HUES64 (cell line): ENCODE results near the gene XIRP2.
"Not testable (repeated sequence)": the region's sequence is repeated elsewhere in the genome, so short reads cannot be mapped to it uniquely, and the experiment has no call there.

Experiments
- H3K27ac ChIP-seq: 2 replicates; pipeline ENCODE4 v1.7.0; 2013; ENCODE audit warnings: low read depth, low read length, inconsistent platforms
- H3K27me3 ChIP-seq: 2 replicates; pipeline ENCODE4 v1.6.1; 2013; ENCODE audit warnings: mild to moderate bottlenecking, low read length; ENCODE audit not compliant: insufficient read depth
- H3K36me3 ChIP-seq: 2 replicates; pipeline ENCODE4 v1.6.1; 2013; ENCODE audit warnings: mild to moderate bottlenecking, low read length; ENCODE audit not compliant: insufficient read depth
- H3K4me1 ChIP-seq: 2 replicates; pipeline ENCODE4 v1.6.1; 2013; ENCODE audit warnings: mild to moderate bottlenecking, low read length, moderate library complexity; ENCODE audit not compliant: insufficient read depth
- H3K4me3 ChIP-seq: 2 replicates; pipeline ENCODE4 v1.5.1; 2013; ENCODE audit warnings: mild to moderate bottlenecking, low read length, moderate library complexity
- H3K9ac ChIP-seq: 2 replicates; pipeline ENCODE4 v1.6.1; 2013; ENCODE audit warnings: mild to moderate bottlenecking, low read depth, low read length
- H3K9me3 ChIP-seq: 2 replicates; pipeline ENCODE4 v1.6.1; 2013; ENCODE audit warnings: low read depth, low read length; ENCODE audit not compliant: insufficient read depth
- WGBS: fragments of 150-250, 120-280 bp; methylation state at CpG from one replicate; pipeline ENCODE4 v1.1.7; 2013; ENCODE audit warnings: missing lambda C conversion rate; 5-methylcytosine and 5-hydroxymethylcytosine counted together

XIRP2 gene

DNA sequence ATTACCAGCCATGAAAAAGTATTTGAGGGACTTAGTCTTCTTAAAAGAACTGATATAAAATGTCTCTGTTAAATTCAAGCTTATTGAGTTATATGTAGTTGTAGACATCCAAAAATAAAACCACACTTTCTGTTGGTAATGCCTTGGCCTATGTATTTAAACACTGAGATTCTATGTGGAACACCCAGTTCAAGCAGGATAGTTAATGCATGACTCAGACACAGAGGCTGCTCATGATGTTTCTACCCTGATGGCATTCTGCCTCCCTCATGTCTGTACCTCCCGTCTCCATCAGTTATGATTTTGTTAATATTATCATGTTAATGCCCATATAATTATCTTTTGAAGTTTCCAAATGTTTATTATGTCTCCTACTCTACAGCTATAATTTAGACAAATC, 164.5 kb downstream of the XIRP2 start:
- Histone ChIP-seq H3K4me1 (no peaks in the 10 kb centered on the region), H3K4me3 (no peak overlapping the region), H3K9ac (no peak overlapping the region), H3K36me3 (no peaks in the 10 kb centered on the region), H3K9me3 (no peaks in the 10 kb centered on the region), H3K27me3 (no peaks in the 10 kb centered on the region), H3K27ac (no peak overlapping the region)
- WGBS = no CpG with 5 or more reads among the region's 1 CpG

DNA sequence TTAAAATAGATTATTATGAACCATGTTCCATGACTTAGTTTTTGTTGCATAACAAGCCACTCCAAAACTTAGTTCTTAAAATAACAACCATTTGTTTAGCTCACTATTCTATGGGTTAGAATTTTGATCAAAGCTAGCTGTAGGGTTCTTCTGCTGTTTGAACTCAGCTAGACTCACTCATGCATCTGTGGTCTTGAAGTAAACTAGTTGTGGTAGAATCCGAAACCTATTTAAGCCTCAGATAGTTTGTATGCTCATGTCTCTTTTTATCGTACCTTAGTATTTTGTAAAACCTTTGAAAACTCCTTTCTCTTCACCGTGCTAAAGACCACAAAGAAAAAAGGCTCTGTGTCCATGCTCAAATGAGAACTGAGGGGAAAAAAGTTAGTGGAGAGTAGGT, 166.6 kb downstream of the XIRP2 start:
- H3K4me3 ChIP-seq = no peak overlapping the region
- no peaks in the 10 kb centered on the region for H3K4me1 ChIP-seq
- 92% methylated on average over 3 of the region's 3 CpGs for WGBS
- H3K27ac ChIP-seq = no peak overlapping the region
- H3K9me3 ChIP-seq = no peaks in the 10 kb centered on the region
- H3K36me3 ChIP-seq = no peaks in the 10 kb centered on the region
- no peak overlapping the region for H3K9ac ChIP-seq
- no peaks in the 10 kb centered on the region for H3K27me3 ChIP-seq

DNA sequence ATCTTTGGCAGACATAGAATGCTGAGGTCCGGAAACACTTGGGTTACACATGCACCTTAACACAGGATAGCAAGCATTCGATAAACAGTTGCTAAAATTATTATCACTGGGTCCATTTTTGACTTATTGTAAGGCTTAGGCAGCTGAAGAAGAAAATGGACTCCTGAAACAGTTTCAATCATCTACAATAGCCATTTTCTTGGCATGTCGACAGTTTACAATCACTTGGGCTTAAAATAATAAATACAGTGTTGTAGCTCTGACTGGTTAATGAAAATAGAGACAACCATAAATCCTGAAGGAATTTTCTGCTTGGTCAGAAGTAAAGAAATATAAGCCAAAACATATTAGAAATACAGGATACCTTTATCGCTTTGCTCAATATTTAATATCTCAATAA, 169.2 kb downstream of the XIRP2 start:
- Histone ChIP-seq H3K9ac (no peak overlapping the region), H3K4me1 (no peaks in the 10 kb centered on the region), H3K9me3 (no peaks in the 10 kb centered on the region), H3K27ac (no peak overlapping the region), H3K36me3 (no peaks in the 10 kb centered on the region), H3K27me3 (no peaks in the 10 kb centered on the region), H3K4me3 (no peak overlapping the region)
- 94% methylated on average over 2 of the region's 4 CpGs for WGBS

DNA sequence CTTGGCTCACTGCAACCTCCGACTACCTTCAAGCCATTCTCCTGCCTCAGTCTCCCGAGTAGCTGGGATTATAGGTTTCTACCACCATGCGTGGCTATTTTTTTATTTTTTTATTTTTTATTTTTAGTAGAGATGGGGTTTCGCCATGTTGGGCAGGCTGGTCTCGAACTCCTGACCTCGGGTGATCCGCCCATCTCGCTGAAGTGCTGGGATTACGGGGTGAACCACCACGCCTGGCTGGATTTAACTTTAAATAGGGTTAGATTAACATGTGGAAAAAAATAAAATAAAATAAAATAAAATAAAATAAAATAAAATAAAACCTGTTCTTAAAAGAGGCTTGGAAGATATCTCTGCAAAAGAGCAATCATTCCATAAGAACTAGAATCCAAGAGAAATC, 170.9 kb downstream of the XIRP2 start:
- Histone ChIP-seq H3K4me1 (no peaks in the 10 kb centered on the region), H3K9me3 (no peaks in the 10 kb centered on the region), H3K27ac (no peak overlapping the region), H3K4me3 (no peak overlapping the region), H3K36me3 (no peaks in the 10 kb centered on the region), H3K27me3 (no peaks in the 10 kb centered on the region), H3K9ac (no peak overlapping the region)
- WGBS = 94% methylated on average over 8 of the region's 10 CpGs

DNA sequence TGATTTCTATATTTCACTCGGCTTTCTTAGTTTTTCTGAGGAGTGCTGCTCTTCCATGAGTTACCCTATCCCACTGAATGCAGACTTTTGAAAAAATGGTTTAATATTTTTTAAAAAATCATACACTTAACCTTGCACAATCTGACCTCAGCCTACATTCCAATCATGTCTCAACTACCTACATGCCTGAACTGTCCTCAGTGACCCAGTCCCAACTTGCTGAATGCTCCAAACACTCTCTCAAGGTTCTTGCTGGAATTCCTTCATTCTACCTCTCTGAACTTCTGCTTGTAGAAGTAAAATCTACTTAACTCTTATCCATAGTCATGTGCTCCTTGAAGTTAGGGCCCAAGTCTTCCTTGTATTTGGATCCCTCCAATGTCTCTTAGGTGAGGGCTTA, 181.6 kb downstream of the XIRP2 start:
- Histone ChIP-seq H3K4me3 (no peak overlapping the region), H3K36me3 (no peaks in the 10 kb centered on the region), H3K4me1 (no peaks in the 10 kb centered on the region), H3K27ac (no peak overlapping the region), H3K9me3 (no peaks in the 10 kb centered on the region), H3K27me3 (no peaks in the 10 kb centered on the region), H3K9ac (no peak overlapping the region)
- 100% methylated on average over 1 of the region's 1 CpG for WGBS

DNA sequence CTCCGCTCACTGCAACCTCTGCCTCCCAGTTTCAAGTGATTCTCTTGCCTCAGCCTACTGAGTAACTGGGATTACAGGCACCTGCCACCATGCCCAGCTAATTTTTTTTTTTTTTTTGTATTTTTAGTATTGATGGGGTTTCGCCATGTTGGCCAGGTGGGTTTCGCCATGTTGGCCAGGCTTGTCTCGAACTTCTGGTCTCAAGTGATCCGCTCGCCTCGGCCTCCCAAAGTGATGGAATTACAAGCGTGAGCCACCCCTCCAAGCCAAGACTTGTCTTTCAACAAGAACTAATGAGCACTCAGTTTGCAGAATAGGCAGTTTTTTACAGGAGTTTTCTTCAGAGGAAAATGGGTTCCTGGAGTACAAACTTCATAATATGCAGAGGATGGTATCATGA, 187.4 kb downstream of the XIRP2 start:
- WGBS = 98% methylated on average over 8 of the region's 8 CpGs
- H3K27ac ChIP-seq, H3K9ac ChIP-seq, H3K9me3 ChIP-seq, H3K4me1 ChIP-seq, H3K36me3 ChIP-seq, H3K27me3 ChIP-seq, H3K4me3 ChIP-seq: not testable (repeated sequence)

DNA sequence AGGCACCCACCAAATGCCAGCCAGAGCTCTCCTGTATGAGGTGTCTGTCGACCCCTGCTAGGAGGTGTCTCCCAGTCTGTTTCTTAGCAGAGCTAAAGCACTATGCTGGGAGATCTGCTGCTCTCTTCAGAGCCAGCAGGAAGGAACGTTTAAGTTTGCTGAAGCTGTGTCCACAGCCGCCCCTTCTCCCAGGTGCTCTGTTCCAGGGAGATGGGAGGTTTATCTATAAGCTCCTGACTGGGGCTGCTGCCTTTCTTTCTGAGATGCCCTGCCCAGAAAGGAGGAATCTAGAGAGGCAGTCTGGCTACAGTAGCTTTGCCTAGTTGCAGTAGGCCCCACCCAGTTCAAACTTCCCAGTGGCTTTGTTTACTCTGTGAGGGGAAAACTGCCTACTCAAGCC, 210.7 kb downstream of the XIRP2 start:
- H3K36me3 ChIP-seq, H3K9ac ChIP-seq, H3K27ac ChIP-seq, H3K9me3 ChIP-seq, H3K27me3 ChIP-seq, H3K4me3 ChIP-seq, H3K4me1 ChIP-seq: not testable (repeated sequence)
- 96% methylated on average over 3 of the region's 3 CpGs for WGBS

DNA sequence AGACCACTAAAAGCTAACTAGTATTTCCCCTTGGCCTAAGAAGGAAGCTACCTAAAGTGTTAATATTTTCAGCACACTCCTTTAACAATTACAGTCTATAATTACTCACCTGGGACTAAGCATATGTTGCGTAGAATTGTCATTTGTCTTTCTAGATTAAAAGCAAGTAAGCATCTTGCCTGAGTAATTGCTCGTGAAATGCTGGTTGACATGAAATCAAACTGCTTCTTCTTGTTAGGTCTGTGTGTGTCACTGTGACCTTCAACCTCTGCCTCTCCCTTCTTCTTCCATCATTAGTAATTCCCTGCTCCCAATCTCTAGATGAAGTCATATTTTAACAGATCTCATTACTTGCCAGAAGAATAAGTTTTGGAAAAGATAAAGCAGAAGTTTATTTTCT, 212.2 kb downstream of the XIRP2 start:
- Histone ChIP-seq H3K9ac (no peak overlapping the region), H3K27ac (no peak overlapping the region), H3K9me3 (peaks cover 2% of the 10 kb centered on the region; the same call in 1 of the 2 replicates), H3K36me3 (no peaks in the 10 kb centered on the region), H3K4me3 (no peak overlapping the region), H3K4me1 (no peaks in the 10 kb centered on the region), H3K27me3 (no peaks in the 10 kb centered on the region)
- 87% methylated on average over 2 of the region's 2 CpGs for WGBS

DNA sequence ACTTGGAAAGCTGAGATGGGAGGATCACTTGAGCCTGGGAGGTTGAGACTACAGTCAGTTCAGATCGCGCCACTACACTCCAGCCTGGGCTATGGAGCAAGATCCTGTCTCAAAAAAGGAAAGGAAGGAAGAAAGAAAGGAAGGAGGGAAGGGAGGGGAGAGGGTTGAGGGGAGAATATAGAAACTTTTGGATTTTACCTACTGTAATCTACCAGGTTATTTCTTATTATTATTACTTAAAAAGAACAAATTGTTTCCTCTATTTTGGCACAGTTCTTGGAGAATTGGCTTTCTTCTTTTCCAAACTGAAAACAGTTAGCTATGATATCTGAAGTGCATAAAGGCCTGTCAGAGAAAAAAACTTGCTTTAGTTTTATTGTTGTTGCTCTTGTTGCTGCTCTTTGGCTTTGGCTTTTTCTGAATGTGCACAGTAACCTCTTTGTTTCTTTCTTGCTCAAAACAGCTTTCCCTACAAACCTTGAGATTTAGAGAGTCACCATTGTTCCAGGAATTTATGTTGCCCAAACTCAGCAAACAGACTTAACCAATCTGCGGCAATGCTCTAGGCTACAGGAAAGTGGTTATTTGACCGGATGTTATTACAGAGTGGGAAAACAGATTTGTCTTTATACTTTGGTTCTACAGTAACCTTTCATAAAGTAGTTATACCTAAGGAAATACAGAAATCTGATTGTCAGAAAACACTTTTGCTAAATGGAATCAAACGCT, 214.9 kb downstream of the XIRP2 start:
- H3K27ac ChIP-seq = no peak overlapping the region
- H3K36me3 ChIP-seq = no peaks in the 10 kb centered on the region
- no peak overlapping the region for H3K4me3 ChIP-seq
- H3K9me3 ChIP-seq = peaks cover 8% of the 10 kb centered on the region
- H3K27me3 ChIP-seq = no peaks in the 10 kb centered on the region
- H3K9ac ChIP-seq = no peak overlapping the region
- H3K4me1 ChIP-seq = no peaks in the 10 kb centered on the region
- WGBS = 97% methylated on average over 5 of the region's 5 CpGs

DNA sequence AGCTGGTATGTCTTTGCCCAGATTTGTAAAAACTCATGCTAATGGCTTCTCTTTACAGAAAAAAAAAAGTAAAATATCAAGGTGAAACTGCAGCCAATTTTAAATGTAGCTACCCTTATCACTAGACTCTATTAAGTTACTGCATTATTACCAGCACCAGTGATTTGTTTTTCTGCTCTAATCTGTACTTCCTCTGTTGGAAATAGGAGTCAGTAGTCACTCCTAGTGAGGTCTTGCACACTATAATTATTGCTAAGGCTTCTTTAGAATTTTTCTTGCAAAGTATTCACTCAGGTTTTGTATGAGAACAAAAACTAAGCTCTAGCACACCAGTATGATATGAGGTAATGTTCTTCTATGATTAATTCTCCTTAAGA, 215.5 kb downstream of the XIRP2 start:
- H3K9ac ChIP-seq = no peak overlapping the region
- H3K27ac ChIP-seq = no peak overlapping the region
- H3K36me3 ChIP-seq = no peaks in the 10 kb centered on the region
- H3K27me3 ChIP-seq = no peaks in the 10 kb centered on the region
- no peak overlapping the region for H3K4me3 ChIP-seq
- no peaks in the 10 kb centered on the region for H3K4me1 ChIP-seq
- peaks cover 8% of the 10 kb centered on the region for H3K9me3 ChIP-seq

DNA sequence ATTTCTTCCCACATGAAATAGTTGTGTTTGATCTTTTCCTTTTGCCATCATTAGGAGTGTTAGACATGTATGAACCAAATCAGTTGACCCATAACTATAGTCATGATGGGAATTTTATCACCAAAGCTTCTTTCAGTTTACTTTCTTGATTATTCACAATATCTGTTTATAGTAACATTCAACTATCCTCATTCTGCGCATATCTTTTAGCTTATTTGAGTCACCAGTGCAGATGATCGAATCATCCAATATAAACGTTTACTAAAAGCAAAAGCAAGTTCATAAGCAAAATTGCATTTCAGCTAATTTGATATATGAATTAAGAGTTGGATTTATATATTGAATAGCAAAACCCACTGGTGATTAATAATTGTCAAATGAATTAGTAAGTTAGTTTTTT, 216.4 kb downstream of the XIRP2 start:
- Histone ChIP-seq H3K9me3 (peaks cover 8% of the 10 kb centered on the region), H3K4me1 (no peaks in the 10 kb centered on the region), H3K27ac (no peak overlapping the region), H3K4me3 (no peak overlapping the region), H3K9ac (no peak overlapping the region), H3K36me3 (no peaks in the 10 kb centered on the region), H3K27me3 (no peaks in the 10 kb centered on the region)
- WGBS = 99% methylated on average over 3 of the region's 3 CpGs

DNA sequence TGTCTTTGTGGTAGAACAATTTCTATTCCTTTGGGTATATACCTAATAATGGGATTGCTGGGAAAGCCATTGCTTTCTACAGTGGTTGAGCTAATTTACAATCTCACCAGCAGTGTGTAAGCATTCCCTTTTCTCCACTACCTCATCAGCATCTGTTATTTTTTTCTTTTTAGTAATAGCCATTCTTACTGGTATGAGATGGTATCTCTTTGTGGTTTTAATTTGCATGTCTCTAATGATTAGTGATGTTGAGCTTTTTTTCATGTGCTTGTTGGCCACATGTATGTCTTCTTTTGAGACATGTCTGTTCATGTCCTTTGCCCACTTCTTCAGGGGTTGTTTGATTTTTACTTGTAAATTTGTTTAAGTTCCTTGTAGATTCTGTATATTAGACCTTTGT, 221.4 kb downstream of the XIRP2 start:
- not testable (repeated sequence) for H3K27me3 ChIP-seq, H3K4me3 ChIP-seq, H3K9ac ChIP-seq, H3K36me3 ChIP-seq, H3K9me3 ChIP-seq, H3K27ac ChIP-seq, H3K4me1 ChIP-seq
